LoVo (cell line): ENCODE measurements around the gene APBB3.

Experiments
- DNase-seq: peaks from one replicate; pipeline ENCODE4 v3.0.0-alpha.2; 2016; ENCODE audit warnings: low spot score

APBB3 gene

DNA sequence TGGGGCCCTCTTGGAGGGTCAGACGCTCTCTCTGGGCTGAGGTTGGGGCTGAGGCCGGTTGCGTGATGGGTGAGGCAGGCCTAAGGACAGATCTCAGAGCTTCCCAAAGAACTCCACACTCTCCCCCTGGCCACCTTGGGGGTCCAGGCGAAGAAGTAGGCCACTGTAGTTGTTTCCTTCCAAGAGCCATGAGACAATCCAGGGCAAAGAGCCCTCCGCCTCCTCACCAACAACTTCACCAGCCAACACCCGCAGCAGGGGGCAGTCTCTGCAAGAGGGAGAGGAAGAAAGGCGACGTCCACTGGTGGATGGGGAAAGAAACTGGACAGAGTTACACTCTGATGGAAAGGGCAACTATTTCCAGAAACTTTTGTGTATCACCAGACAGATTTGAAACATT lies 10.9 kb upstream of the APBB3 start:
- DNase-seq: no peak

DNA sequence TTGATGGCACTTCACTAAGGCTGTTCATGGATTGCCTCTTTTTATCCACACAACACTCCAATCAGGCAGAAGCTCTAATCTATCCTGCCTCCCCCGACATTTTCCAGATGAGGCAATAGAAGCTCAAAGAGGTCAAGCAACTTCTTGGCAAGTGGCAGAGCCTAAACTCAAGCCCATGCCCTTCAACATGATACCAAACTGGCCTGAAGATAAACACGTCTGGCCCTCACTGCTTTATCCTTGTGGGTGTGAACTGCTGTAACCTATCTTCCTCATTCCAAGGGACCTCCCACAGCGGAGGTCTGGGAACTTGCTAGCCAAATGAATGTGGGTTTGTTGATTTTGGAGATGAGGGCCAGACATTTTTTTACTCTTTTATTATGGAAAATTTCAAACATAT lies 9.8 kb upstream of the APBB3 start:
- DNase-seq: peak; percentile 60

DNA sequence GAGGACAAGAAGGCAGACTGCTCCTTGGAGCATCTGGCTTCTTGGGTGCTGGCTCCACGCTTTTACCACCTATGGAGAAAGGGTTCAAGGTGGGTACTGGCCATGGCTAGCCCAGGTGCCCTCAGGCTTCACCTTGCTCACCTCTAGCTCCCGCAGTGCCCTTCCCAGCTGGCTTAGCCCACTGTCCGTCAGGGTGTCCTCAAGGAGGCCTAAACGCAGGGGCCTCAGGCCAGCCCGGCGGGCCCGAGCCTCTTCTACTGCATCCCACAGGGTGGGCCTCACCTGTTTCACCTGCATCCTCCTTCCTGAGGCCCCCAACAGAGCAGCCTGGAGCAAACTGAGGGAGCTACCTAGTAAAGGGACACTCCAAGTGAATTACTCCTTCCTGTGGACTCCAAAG lies 9.3 kb upstream of the APBB3 start:
- no peak for DNase-seq

DNA sequence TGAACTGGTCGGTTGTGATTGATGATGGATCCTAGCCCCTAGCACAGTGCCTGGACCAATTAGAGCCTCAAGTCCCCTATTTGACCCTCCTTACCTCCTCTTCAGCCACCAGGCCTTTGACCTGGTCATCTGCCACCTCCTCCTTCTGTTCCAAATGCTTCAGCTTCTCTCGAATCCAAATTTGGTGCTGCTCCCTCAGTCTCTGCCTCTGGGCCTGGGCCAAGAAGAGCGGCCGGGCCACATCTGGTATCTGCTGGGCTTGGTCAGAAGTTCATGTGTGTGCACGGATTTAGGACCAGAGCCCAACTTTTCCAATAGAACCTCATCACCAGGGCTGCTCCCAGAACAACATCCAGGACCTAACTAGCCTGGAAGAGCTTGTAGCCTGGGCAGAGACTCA lies 6.7 kb upstream of the APBB3 start:
- DNase-seq: no peak

GRCh38 chr5:140570488-140570887 lies 6.1 kb upstream of the APBB3 start:
- no peak for DNase-seq

- DNase-seq: no peak
Measured at GRCh38 chr5:140570058-140570457, 5.7 kb upstream of the APBB3 start.

GRCh38 chr5:140569197-140569596 lies 4.8 kb upstream of the APBB3 start:
- no peak for DNase-seq

DNA sequence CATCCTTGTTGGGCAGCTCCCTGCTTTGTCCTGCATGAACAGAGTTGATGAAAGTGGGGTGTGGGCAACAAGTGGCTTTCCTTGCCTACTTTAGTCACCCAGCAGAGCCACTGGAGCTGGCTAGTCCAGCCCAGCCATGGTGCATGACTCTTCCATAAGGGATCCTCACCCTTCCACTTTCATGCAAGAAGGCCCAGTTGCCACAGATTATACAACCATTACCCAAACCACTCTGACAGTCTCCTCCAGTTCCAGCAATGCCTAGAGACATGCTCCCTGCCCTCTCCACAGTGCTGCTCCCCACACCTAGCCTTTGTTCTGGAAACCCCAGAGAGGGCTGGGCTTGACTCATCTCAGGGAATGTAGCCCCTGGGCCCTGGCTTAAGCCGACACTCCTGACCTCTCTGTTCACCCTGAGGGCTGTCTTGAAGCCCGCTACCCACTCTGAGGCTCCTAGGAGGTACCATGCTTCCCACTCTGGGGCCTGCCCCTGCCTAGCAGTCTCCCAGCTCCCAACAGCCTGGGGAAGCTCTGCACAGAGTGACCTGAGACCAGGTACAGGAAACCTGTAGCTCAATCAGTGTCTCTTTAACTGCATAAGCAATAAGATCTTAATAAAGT lies 4.2 kb upstream of the APBB3 start:
- no peak for DNase-seq

GRCh38 chr5:140567871-140568270 lies 3.5 kb upstream of the APBB3 start:
- no peak for DNase-seq

DNA sequence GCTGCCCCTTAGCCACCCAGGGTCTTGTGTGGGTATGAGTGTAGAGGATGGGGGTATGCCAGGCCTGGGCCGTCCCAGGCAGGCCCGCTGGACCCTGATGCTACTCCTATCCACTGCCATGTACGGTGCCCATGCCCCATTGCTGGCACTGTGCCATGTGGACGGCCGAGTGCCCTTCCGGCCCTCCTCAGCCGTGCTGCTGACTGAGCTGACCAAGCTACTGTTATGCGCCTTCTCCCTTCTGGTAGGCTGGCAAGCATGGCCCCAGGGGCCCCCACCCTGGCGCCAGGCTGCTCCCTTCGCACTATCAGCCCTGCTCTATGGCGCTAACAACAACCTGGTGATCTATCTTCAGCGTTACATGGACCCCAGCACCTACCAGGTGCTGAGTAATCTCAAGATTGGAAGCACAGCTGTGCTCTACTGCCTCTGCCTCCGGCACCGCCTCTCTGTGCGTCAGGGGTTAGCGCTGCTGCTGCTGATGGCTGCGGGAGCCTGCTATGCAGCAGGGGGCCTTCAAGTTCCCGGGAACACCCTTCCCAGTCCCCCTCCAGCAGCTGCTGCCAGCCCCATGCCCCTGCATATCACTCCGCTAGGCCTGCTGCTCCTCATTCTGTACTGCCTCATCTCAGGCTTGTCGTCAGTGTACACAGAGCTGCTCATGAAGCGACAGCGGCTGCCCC lies 2.9 kb upstream of the APBB3 start:
- DNase-seq: no peak

GRCh38 chr5:140566665-140567064 lies 2.3 kb upstream of the APBB3 start:
- DNase-seq: no peak

DNA sequence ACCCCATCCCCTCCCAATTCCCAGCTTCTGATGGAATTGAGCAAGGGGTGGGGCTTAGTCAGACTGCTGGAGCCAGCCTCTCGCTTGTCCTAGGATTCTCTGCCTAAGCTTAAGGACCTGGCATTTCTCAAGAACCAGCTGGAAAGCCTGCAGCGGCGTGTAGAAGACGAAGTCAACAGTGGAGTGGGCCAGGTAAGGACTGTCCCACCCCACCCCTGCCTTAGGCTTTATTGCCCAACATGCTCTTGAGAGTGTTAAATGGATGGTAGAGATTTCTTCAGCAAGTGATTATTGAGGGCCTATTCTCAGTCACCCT lies 1.3 kb upstream of the APBB3 start:
- DNase-seq: no peak

DNA sequence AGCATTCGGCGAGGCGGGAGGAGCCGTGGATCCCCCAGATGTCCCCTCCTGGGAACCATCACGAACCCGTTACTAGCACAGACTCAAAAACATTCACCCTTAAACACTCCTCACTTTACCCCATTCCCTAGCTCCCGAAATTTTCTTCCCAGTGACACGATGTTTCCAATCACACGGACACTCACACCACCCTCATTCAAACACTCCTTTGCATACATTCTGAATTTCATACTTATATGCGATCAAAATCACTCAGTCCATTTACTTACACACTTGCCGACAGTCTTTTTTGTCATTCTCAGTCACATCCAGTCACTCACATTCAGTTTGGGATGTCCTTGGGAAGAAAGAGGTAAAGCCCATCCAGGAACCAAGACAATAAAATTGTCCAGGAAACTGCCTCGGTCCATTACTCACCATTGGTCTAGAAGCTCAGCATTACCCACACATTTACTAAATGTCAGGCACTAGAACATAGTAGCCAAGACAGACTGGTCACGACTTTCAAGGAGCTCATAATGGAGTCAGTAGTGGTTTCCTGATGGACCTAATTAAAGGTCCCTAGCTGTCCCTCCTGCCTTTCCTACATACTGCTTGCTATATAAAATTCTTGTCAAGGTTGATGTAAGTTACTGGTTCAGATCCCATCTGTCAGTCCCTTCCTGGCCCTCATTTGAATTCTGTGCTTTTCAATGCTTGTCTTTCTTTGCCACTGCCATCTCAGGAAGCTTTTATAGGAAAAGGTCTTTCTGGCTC lies 804 bp upstream of the APBB3 start:
- no peak for DNase-seq

DNA sequence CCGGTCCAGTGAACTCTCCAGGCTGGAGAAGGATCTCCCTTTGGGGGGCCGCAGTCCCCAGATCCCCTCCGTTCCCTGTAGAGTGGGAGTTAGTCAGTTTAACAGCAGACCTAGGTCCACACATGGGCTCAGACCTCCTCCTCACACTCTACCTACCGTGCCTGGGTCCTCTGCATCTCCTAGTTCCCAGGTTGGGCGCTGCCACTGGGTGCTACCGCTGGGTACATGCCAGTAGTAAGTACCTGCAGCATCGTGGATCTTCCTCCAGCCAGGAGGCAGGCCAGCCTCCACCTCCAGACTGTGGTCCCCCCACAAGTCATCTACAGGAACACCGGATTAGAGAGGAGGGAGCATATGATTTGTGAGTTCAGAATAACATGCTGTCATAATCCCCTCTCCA lies 802 bp downstream of the APBB3 start:
- DNase-seq: no peak

- no peak for DNase-seq
Measured at GRCh38 chr5:140561753-140562523, 2.5 kb downstream of the APBB3 start.

GRCh38 chr5:140560227-140560626 lies 4.2 kb downstream of the APBB3 start:
- no peak for DNase-seq

GRCh38 chr5:140558542-140558941 lies 5.9 kb downstream of the APBB3 start:
- DNase-seq: no peak

GRCh38 chr5:140557965-140558364 lies 6.4 kb downstream of the APBB3 start:
- no peak for DNase-seq

- DNase-seq: peak; percentile 95
Measured at GRCh38 chr5:140557136-140557805, 7.1 kb downstream of the APBB3 start, which contains the start of gene SRA1. TSS of gene SRA1 (minus strand) at chr5:140557473. CDS start at chr5:140557452, 21 bp downstream.

DNA sequence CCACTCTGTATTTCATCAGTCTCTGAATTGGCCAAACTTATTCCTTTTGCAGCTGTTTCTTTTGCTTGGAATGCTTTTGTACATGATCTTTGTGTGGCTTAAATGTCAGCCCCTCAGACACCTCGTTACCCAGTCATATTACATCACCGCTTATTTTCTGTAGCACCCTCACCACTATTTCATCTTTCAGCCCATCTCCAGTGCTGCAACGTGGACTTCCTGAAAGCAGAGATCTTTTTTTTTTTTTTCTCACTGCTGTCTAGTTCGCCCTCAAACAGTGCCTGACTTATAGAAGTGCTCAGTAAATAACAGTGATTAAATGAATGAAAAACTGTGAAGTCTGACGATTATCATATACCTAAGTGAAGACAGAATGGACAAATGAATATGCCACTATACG lies 8.0 kb downstream of the APBB3 start:
- no peak for DNase-seq

DNA sequence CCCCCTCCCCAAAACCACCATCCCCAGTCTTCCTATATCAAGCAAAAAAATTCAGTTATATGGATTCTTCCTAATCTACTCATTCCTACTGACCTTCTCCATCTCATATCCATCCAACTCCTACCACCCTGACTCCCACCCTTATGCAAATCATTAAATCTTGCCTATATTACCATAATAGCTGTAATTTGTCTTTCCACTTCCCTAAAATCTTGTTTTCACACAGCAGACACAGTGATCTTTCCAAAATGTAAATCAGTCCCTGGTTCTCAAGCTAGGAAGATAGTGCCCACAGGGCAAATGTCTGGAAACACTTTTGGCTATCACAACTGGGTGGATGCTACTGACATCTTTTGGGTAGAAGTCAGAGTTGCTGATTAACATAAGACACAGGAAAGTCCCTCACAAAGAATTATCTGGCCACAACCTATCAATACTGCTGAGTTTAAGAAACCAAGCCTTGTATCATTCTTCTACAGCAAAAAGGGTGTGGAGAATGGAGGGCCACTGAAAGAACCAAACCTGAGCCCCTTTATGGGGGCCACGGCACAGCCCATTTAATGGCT lies 8.6 kb downstream of the APBB3 start:
- no peak for DNase-seq

GRCh38 chr5:140554454-140554853 lies 9.9 kb downstream of the APBB3 start:
- no peak for DNase-seq
